ENCODE measurements around the gene PON3. TPM values are rescaled to one million over a fixed set of nuclear protein-coding genes. Genes with fewer than 3 reads are reported as not detected.
"Not testable (repeated sequence)": the region's sequence is repeated elsewhere in the genome, so short reads cannot be mapped to it uniquely, and the experiment has no call there.

PON3 gene
- total and polyA plus RNA-seq, 12 donors, result 0.23 to 2.7 (median 0.64) TPM; not detected in 1

DNA sequence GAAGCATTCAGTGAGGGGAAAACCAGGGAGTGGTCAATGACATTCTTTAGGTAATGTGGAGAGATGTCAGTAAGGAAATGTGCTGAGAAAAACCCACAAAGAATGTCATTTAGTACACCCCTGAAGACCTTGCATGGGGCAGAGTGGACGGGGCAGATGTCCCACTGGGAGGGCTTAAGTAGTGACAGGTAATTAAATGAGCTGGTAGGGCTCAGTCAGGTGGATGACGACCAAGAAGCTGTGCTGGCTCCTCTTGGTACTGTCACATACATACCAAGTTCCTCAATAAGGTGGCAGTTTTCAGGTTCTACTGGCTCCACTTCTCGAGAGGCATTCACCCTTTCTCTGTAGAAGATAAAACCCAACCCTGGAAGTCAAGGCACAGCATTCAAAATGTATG, 1.8 kb downstream of the PON3 start:
- DNase-seq (no peak), ATAC-seq (no peak)
- Histone ChIP-seq H3K9me3 (no peaks in the 10 kb centered on the region), H3K4me1 (peaks cover 0 to 12% (median 9%) of the 10 kb centered on the region in 9 donors), H3K4me3 (no peak overlapping the region), H3K36me3 (no peaks in the 10 kb centered on the region), H3K27me3 (peaks cover 3 to 26% (median 13%) of the 10 kb centered on the region in 7 donors), H3K27ac (no peak overlapping the region)
- WGBS, 2 donors, result 93 to 95% methylated on average over 3 of the region's 3 CpGs
- intact Hi-C loops (cut with DNase I), result no loop called here
- TF ChIP-seq, protein P1, sequence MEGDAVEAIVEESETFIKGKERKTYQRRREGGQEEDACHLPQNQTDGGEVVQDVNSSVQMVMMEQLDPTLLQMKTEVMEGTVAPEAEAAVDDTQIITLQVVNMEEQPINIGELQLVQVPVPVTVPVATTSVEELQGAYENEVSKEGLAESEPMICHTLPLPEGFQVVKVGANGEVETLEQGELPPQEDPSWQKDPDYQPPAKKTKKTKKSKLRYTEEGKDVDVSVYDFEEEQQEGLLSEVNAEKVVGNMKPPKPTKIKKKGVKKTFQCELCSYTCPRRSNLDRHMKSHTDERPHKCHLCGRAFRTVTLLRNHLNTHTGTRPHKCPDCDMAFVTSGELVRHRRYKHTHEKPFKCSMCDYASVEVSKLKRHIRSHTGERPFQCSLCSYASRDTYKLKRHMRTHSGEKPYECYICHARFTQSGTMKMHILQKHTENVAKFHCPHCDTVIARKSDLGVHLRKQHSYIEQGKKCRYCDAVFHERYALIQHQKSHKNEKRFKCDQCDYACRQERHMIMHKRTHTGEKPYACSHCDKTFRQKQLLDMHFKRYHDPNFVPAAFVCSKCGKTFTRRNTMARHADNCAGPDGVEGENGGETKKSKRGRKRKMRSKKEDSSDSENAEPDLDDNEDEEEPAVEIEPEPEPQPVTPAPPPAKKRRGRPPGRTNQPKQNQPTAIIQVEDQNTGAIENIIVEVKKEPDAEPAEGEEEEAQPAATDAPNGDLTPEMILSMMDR (IDR thresholded peaks at IDR 0.05), result no peak

GRCh38 chr7:95391761-95392160, 4.4 kb downstream of the PON3 start:
- no peak for DNase-seq
- peaks cover 0 to 18% (median 0%) of the 10 kb centered on the region in 9 donors for H3K36me3 ChIP-seq
- peaks cover 0 to 17% (median 0%) of the 10 kb centered on the region in 11 donors for H3K9me3 ChIP-seq
- TF ChIP-seq, protein P1 (IDR thresholded peaks at IDR 0.05), result no peak
- H3K4me1 ChIP-seq, result peaks cover 0 to 7% (median 4%) of the 10 kb centered on the region in 9 donors
- no peak for ATAC-seq
- no peak overlapping the region for H3K4me3 ChIP-seq
- 75 to 82% methylated on average over 2 of the region's 2 CpGs for WGBS, 2 donors
- H3K27ac ChIP-seq, result no peak overlapping the region
- intact Hi-C loops (cut with DNase I), result no loop called here
- peaks cover 3 to 16% (median 9%) of the 10 kb centered on the region in 7 donors for H3K27me3 ChIP-seq

- Histone ChIP-seq H3K4me3 (no peak overlapping the region), H3K9me3 (peaks cover 0 to 22% (median 0%) of the 10 kb centered on the region in 11 donors), H3K4me1 (no peaks in the 10 kb centered on the region), H3K27me3 (no peaks in the 10 kb centered on the region), H3K36me3 (peaks cover 0 to 18% (median 0%) of the 10 kb centered on the region in 9 donors), H3K27ac (no peak overlapping the region)
- DNase-seq (no peak), ATAC-seq (no peak)
- TF ChIP-seq, protein P1 (IDR thresholded peaks at IDR 0.05), result no peak
- 89 to 90% methylated on average over 7 of the region's 7 CpGs for WGBS, 2 donors
- intact Hi-C loops (cut with DNase I), result no loop called here
Observed at GRCh38 chr7:95389516-95389915, 6.7 kb downstream of the PON3 start.

- H3K36me3 ChIP-seq; H3K27me3 ChIP-seq; ATAC-seq; DNase-seq; H3K4me1 ChIP-seq; H3K4me3 ChIP-seq; H3K27ac ChIP-seq; intact Hi-C loops (cut with DNase I): not testable (repeated sequence)
- H3K9me3 ChIP-seq, result peaks cover 0 to 31% (median 8%) of the 10 kb centered on the region in 11 donors
- WGBS, 2 donors, result 94 to 95% methylated on average over 9 to 10 of the region's 10 CpGs
Observed at GRCh38 chr7:95379457-95379856, 16.7 kb downstream of the PON3 start.

- no peak overlapping the region for H3K4me3 ChIP-seq
- DNase-seq, result no peak
- intact Hi-C loops (cut with DNase I), result no loop called here
- no peaks in the 10 kb centered on the region for H3K4me1 ChIP-seq
- no peaks in the 10 kb centered on the region for H3K27me3 ChIP-seq
- H3K36me3 ChIP-seq, result peaks cover 0 to 7% (median 0%) of the 10 kb centered on the region in 9 donors
- no peak overlapping the region for H3K27ac ChIP-seq
- WGBS, 2 donors, result 90 to 91% methylated on average over 18 of the region's 18 CpGs
- peaks cover 0 to 22% (median 8%) of the 10 kb centered on the region in 11 donors for H3K9me3 ChIP-seq
- TF ChIP-seq, protein P1 (IDR thresholded peaks at IDR 0.05), result no peak
- no peak for ATAC-seq
Observed at GRCh38 chr7:95376632-95377400, 19.4 kb downstream of the PON3 start.
